Measurements from ENCODE around the gene NCOA3. TPM values are rescaled to one million over a fixed set of nuclear protein-coding genes. Genes with fewer than 3 reads are reported as not detected.
A peak's percentile ranks its signal among the peaks of the same experiment; 100 is the strongest.

The NCOA3 gene
- polyA plus RNA-seq, 1 of the 3 experiments (the other 2 are of a cell fraction) = 5.8 TPM

DNA sequence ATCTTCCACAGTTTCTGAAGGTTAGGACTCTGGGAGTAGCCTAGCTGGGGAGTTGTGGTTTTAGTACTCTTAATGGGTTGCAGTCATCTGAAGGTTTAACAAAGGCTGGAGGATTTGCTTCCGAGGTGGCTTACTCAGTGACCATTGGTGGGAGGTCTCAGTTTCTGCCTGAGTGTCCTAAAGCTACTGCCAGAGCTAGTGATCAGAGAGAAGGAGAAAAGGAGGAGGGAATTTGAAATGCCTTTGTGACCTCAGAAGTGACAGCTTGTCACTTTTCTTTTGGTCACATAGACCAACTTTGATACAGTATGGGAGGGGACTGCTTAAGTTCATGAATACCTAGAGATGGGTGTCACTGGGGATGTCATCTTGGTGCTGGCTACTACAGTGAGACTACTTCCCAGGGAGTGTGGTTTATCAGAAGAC lies 41.3 kb downstream of the NCOA3 start (continued):
- TF ChIP-seq, protein P1, sequence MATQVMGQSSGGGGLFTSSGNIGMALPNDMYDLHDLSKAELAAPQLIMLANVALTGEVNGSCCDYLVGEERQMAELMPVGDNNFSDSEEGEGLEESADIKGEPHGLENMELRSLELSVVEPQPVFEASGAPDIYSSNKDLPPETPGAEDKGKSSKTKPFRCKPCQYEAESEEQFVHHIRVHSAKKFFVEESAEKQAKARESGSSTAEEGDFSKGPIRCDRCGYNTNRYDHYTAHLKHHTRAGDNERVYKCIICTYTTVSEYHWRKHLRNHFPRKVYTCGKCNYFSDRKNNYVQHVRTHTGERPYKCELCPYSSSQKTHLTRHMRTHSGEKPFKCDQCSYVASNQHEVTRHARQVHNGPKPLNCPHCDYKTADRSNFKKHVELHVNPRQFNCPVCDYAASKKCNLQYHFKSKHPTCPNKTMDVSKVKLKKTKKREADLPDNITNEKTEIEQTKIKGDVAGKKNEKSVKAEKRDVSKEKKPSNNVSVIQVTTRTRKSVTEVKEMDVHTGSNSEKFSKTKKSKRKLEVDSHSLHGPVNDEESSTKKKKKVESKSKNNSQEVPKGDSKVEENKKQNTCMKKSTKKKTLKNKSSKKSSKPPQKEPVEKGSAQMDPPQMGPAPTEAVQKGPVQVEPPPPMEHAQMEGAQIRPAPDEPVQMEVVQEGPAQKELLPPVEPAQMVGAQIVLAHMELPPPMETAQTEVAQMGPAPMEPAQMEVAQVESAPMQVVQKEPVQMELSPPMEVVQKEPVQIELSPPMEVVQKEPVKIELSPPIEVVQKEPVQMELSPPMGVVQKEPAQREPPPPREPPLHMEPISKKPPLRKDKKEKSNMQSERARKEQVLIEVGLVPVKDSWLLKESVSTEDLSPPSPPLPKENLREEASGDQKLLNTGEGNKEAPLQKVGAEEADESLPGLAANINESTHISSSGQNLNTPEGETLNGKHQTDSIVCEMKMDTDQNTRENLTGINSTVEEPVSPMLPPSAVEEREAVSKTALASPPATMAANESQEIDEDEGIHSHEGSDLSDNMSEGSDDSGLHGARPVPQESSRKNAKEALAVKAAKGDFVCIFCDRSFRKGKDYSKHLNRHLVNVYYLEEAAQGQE (IDR thresholded peaks at IDR 0.05; ENCODE audit: low read depth, low read length) = no peak
- TF ChIP-seq, protein P2, sequence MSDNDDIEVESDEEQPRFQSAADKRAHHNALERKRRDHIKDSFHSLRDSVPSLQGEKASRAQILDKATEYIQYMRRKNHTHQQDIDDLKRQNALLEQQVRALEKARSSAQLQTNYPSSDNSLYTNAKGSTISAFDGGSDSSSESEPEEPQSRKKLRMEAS (IDR thresholded peaks at IDR 0.05; ENCODE audit: low read depth) = no peak
- no peak for TF ChIP-seq FOXJ3 (CRISPR knock-in tag; IDR thresholded peaks at IDR 0.05)
- TF ChIP-seq TAF1 (IDR thresholded peaks at IDR 0.05; ENCODE audit: borderline replicate concordance, low read depth, low read length) = no peak
- no peak for TF ChIP-seq GABPA (IDR thresholded peaks at IDR 0.05; ENCODE audit: low read depth)
- TF ChIP-seq, protein P3, sequence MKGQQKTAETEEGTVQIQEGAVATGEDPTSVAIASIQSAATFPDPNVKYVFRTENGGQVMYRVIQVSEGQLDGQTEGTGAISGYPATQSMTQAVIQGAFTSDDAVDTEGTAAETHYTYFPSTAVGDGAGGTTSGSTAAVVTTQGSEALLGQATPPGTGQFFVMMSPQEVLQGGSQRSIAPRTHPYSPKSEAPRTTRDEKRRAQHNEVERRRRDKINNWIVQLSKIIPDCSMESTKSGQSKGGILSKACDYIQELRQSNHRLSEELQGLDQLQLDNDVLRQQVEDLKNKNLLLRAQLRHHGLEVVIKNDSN (IDR thresholded peaks at IDR 0.05; ENCODE audit: borderline replicate concordance, low read depth) = no peak
- TF ChIP-seq EP300 (IDR thresholded peaks at IDR 0.05; ENCODE audit: borderline replicate concordance in 1 of 2, low read depth in 1 of 2, low read length in 1 of 2) = no peak
- no peak for TF ChIP-seq FOXM1 (IDR thresholded peaks at IDR 0.05; ENCODE audit: low read depth)

GRCh38 chr20:47544240-47544639 lies 42.6 kb downstream of the NCOA3 start:
- POLR2A ChIA-PET = interaction anchor here (1.2 kb wide), 1 partner anchor 42 kb away, joined by 3 read pairs; the partner anchor contains the start of gene NCOA3
- Histone ChIP-seq H3K4me2 (peak overlapping the region; percentile 1; the same call in 1 of the 2 replicates), H3K9me3 (no peaks in the 10 kb centered on the region), H3K27me3 (ENCODE audit: insufficient read depth) (no peaks in the 10 kb centered on the region), H4K20me1 (ENCODE audit: insufficient read depth) (no peaks in the 10 kb centered on the region), H2AFZ (ENCODE audit: low read depth) (no peak overlapping the region), H3K4me1 (ENCODE audit: control insufficient read depth in 1 of 2, insufficient read depth in 2 of 2, low read depth in 1 of 2, low read length in 1 of 2) (peaks cover 4 to 25% of the 10 kb centered on the region in 2 experiments; a peak in 3 of 4 replicates), H3K9me2 (no peaks in the 10 kb centered on the region), H3F3A (replicated peaks; ENCODE audit: insufficient read depth) (peaks cover 31% of the 10 kb centered on the region), H3K4me3 (ENCODE audit: low read depth in 2 of 2, low read length in 1 of 2) (no peak overlapping the region), H3K36me3 (replicated peaks in 1 of 2; ENCODE audit: control insufficient read depth in 1 of 2, insufficient read depth in 2 of 2, low read length in 1 of 2) (no peaks in the 10 kb centered on the region), H3K27ac (ENCODE audit: low read depth in 2 of 2, low read length in 1 of 2) (peak overlapping the region; percentile 40 to 81; a peak in 3 of 4 replicates), H3K79me2 (ENCODE audit: insufficient read depth) (peaks cover 71% of the 10 kb centered on the region), H3K9ac (no peak overlapping the region)
- TF ChIP-seq ELF1 (IDR thresholded peaks at IDR 0.05) = no peak
- no peak for TF ChIP-seq FOSL2 (IDR thresholded peaks at IDR 0.05; ENCODE audit: borderline replicate concordance, low read depth)
- TF ChIP-seq, protein P2 (IDR thresholded peaks at IDR 0.05; ENCODE audit: low read depth) = no peak
- TF ChIP-seq, protein P3 (IDR thresholded peaks at IDR 0.05; ENCODE audit: borderline replicate concordance, low read depth) = no peak
- TF ChIP-seq GABPA (IDR thresholded peaks at IDR 0.05; ENCODE audit: low read depth) = no peak
- TF ChIP-seq RCOR1 (IDR thresholded peaks at IDR 0.05; ENCODE audit: low read length) = no peak
- no peak for TF ChIP-seq CHD2 (IDR thresholded peaks at IDR 0.05; ENCODE audit: low read length, partially characterized antibody)
- no peak for TF ChIP-seq GATA2 (CRISPR knock-in tag; IDR thresholded peaks at IDR 0.05)
- TF ChIP-seq TEAD4 (IDR thresholded peaks at IDR 0.05; ENCODE audit: borderline replicate concordance, insufficient read depth) = no peak
- no peak for TF ChIP-seq YY1 (IDR thresholded peaks at IDR 0.05; ENCODE audit: low read depth)
- no peak for TF ChIP-seq SMC3 (IDR thresholded peaks at IDR 0.05; ENCODE audit: low read depth, low read length)
- 30% methylated on average over 2 of the region's 2 CpGs for WGBS (ENCODE audit: low lambda C conversion rate)
- CTCF ChIA-PET = interaction anchor here (3.3 kb wide), 1 partner anchor 160 kb away, joined by 9 read pairs; no protein-coding TSS in a partner anchor
- DNase-seq = no peak

Measured in SK-N-SH (cell line).